Sigmoid colon (tissue), 4 donors: ENCODE data around the gene SPNS2.

Experiments used
- EP300 ChIP-seq, 4 donors: sonication (generic); formaldehyde crosslinking; IDR thresholded peaks; one replicate each; pipeline ENCODE4 v1.6.1; 2017; ENCODE audit warnings: antibody characterized with exemption in 4 of 4
- POLR2A ChIP-seq, 2 donors: fragments of 450-650 bp; IDR thresholded peaks; one replicate each; pipeline ENCODE4 v1.6.1; 2016; ENCODE audit warnings: antibody characterized with exemption in 2 of 2, mild to moderate bottlenecking in 2 of 2, moderate library complexity in 2 of 2
- POLR2AphosphoS5 ChIP-seq, 4 donors: sonication (generic); formaldehyde crosslinking; IDR thresholded peaks; one replicate each; pipeline ENCODE4 v1.6.1; 2017; ENCODE audit warnings: antibody characterized with exemption in 4 of 4
- TF ChIP-seq, protein P1 (sequence below), 4 experiments: fragments of 450-650 bp in 3 of 4; fragments of 200-600 bp in 1 of 4; IDR thresholded peaks; one replicate each; pipeline ENCODE4 v1.5.1; 2016 to 2019; ENCODE audit warnings: antibody characterized with exemption in 4 of 4, mild to moderate bottlenecking in 3 of 4, moderate library complexity in 2 of 4

GRCh38 chr17:4544951-4545216 is 46.2 kb downstream of the SPNS2 start:
- TF ChIP-seq POLR2A (IDR thresholded peaks at IDR 0.05) (no peak), POLR2AphosphoS5 (IDR thresholded peaks at IDR 0.05) (no peak), EP300 (IDR thresholded peaks at IDR 0.05) (no peak)
- TF ChIP-seq, protein P1, sequence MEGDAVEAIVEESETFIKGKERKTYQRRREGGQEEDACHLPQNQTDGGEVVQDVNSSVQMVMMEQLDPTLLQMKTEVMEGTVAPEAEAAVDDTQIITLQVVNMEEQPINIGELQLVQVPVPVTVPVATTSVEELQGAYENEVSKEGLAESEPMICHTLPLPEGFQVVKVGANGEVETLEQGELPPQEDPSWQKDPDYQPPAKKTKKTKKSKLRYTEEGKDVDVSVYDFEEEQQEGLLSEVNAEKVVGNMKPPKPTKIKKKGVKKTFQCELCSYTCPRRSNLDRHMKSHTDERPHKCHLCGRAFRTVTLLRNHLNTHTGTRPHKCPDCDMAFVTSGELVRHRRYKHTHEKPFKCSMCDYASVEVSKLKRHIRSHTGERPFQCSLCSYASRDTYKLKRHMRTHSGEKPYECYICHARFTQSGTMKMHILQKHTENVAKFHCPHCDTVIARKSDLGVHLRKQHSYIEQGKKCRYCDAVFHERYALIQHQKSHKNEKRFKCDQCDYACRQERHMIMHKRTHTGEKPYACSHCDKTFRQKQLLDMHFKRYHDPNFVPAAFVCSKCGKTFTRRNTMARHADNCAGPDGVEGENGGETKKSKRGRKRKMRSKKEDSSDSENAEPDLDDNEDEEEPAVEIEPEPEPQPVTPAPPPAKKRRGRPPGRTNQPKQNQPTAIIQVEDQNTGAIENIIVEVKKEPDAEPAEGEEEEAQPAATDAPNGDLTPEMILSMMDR (IDR thresholded peaks at IDR 0.05): no peak
